M059J (cell line): ENCODE measurements around the gene GJB3. TPM values are rescaled to one million over a fixed set of nuclear protein-coding genes. Genes with fewer than 3 reads are reported as not detected.
"Not testable (repeated sequence)": the region's sequence is repeated elsewhere in the genome, so short reads cannot be mapped to it uniquely, and the experiment has no call there.

Experiments used
- DNase-seq: peaks from one replicate; pipeline ENCODE4 v3.0.0-alpha.2; 2012; ENCODE audit warnings: low read depth
- total RNA-seq: library from RNA; depleted of rRNA; stranded (reverse); fragments of >200 nt; shearing (Covaris generic); gene quantifications from 2 replicates; pipeline ENCODE4 v1.2.3, GENCODE V29; 2014

Gene GJB3
- total RNA-seq, 1 experiment from 2014 or later: 1.9 TPM

GRCh38 chr1:34785231-34785874, 4.3 kb downstream of the GJB3 start:
- DNase-seq: no peak

GRCh38 chr1:34785875-34786470, 5.0 kb downstream of the GJB3 start:
- no peak for DNase-seq

- DNase-seq: peak; percentile 70
Observed at GRCh38 chr1:34786521-34787325, 5.7 kb downstream of the GJB3 start.

GRCh38 chr1:34787461-34788420, 6.7 kb downstream of the GJB3 start:
- DNase-seq: peak; percentile 35

DNA sequence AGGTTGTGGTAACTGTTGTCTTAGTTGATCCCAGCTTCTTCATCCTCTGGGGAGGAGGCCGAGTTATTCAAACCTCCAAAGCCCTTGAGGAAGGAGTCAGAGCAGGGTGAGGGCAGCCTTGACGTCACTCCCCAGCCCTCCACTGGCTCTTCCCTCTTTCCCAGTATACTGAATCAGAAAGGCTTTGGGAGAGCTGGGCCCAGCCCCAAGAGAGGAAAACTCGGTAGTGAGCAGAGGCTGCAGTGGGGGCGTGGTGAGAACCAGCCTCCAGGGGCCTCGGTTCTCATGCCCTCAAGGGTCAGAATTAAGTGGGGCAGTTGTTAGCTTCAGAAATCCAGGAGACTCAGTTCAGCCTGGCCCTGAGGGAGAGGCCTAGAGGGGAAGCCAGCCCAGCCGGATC, 10.0 kb downstream of the GJB3 start:
- DNase-seq: no peak

GRCh38 chr1:34792424-34792823, 11.4 kb downstream of the GJB3 start:
- DNase-seq: no peak

- DNase-seq: no peak
Observed at GRCh38 chr1:34792868-34793727, 12.1 kb downstream of the GJB3 start, which contains the start of gene GJA4. Gene GJA4 (plus strand): TSS chr1:34792999. CDS start chr1:34794214, 1,215 bp downstream.

GRCh38 chr1:34794001-34794789, 13.2 kb downstream of the GJB3 start:
- no peak for DNase-seq

DNA sequence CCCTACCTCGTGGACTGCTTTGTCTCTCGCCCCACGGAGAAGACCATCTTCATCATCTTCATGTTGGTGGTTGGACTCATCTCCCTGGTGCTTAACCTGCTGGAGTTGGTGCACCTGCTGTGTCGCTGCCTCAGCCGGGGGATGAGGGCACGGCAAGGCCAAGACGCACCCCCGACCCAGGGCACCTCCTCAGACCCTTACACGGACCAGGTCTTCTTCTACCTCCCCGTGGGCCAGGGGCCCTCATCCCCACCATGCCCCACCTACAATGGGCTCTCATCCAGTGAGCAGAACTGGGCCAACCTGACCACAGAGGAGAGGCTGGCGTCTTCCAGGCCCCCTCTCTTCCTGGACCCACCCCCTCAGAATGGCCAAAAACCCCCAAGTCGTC, 13.8 kb downstream of the GJB3 start:
- DNase-seq: no peak

DNA sequence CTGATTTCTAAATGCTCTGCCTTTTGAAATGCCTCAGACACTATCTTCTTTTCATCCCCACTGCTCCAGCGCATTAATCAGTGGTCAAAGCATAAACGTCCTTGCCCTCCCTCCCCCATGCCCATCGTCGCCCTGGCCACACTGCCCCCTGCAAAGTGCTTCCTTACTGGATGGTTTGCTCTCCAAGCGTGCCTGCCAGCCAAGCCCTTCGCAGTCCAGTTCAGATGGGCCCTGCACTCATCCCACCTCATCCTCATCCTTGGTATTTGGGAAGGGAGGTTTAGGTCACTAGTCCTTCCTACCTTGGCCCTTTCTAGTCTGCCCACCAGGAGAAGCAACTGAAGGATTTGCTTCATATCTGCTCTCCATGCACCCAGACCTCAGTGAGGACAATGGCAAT, 14.9 kb downstream of the GJB3 start:
- no peak for DNase-seq

- no peak for DNase-seq
Observed at GRCh38 chr1:34796990-34797389, 16.0 kb downstream of the GJB3 start.

DNA sequence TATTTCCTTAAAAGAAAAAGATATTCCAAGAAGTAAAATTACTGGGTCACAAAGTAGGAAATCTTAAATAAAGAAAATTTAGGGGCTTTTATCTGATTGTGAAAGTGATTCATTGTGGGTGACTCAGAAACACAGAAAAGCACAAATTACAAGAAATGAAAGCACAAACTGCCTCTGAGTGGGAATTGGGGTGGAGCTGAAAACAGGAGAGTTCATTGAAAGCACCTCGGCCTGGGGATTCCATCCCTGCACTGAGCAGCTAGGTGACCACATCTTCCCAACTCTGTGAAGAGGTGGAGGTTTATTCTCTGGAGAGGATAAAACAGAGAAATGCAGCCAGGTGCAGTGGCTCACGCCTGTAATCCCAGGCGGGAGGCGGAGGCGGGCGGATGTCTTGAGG, 19.2 kb downstream of the GJB3 start:
- peak; percentile 60 for DNase-seq

DNA sequence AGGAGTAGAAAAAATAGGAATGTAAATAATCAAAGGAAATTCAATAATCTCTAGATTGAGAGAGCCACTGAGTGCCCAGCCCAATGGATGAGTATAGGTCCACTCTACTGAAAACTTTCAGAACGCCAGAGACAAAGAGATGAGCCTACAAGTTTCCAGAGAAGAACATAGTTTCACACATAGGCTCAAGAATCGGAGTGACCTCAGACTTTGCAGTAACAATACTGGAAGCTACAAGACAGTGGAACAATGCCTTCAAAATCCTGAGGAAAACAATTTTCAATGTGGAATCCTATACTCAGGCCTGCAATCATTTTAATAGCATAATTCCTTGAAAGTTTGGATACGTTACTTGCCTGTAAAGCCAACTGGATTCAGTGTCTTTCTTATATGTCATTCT, 22.8 kb downstream of the GJB3 start:
- no peak for DNase-seq

DNA sequence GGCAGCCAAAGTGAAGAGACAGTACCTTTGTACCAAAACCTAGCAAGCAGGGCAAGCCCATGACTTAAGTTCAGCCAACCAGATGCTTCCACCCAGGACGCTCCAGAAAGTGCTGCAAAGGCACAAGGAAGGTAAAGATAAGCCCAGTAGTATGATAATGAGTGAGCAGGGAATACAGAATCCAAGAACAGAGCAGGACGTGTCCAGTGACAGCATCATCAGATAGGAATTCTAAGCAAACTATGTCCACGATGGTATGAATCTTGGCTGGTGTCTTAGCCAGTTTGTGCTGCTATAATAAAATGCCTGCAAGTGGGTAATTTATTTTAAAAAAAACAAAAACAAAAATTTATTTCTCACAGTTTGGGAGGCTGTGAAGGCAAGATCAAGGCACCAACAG, 25.4 kb downstream of the GJB3 start:
- DNase-seq: peak; percentile 53

GRCh38 chr1:34808051-34808810, 27.2 kb downstream of the GJB3 start:
- DNase-seq: peak; percentile 26

GRCh38 chr1:34810781-34811180, 29.8 kb downstream of the GJB3 start:
- not testable (repeated sequence) for DNase-seq

DNA sequence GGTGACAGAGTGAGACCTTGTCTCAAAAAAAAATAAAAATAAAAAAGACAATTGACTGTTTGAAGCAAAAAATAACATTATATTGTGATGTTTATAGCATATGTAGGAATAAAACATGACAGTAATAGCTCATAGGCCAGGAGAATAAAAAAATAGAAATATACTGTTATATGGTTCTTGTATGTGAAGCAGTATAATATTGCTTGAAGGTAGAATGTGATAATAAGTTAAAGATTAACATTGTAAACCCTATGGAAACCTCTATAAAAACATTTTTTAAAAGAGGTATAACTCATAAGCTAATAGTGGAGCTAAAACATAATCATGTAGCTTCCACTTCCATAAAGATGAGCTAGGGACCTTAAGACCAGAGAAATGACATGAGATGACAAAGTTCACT, 35.3 kb downstream of the GJB3 start:
- no peak for DNase-seq

DNA sequence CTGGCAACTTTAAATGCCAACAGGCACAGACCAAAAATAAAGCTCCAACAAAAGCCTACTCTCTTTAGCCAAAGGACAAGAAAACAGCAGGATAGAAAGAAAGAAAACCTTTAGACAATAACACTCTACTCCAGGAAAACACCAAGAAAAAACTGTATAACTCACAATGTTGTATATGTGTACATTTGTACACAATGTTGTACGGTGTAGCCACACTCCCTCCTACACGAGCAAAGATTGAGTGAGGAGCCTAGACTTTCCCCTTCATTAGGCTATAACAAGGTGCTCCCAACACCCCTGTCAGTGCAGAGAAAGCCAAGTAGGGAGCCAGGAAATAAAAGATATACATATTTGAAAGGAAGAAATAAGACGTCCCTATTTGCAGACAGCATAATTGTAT, 35.8 kb downstream of the GJB3 start:
- no peak for DNase-seq

- DNase-seq: not testable (repeated sequence)
Observed at GRCh38 chr1:34818862-34819261, 37.8 kb downstream of the GJB3 start.
